NCI-H524 (cell line): ENCODE results near the gene SLC38A10.
"Not testable (repeated sequence)": the region's sequence is repeated elsewhere in the genome, so short reads cannot be mapped to it uniquely, and the experiment has no call there.

Source experiments
- DNase-seq, 2 experiments: peaks; one replicate each; lab custom pipeline; 2025; lab: John Stamatoyannopoulos, UW

SLC38A10 gene

DNA sequence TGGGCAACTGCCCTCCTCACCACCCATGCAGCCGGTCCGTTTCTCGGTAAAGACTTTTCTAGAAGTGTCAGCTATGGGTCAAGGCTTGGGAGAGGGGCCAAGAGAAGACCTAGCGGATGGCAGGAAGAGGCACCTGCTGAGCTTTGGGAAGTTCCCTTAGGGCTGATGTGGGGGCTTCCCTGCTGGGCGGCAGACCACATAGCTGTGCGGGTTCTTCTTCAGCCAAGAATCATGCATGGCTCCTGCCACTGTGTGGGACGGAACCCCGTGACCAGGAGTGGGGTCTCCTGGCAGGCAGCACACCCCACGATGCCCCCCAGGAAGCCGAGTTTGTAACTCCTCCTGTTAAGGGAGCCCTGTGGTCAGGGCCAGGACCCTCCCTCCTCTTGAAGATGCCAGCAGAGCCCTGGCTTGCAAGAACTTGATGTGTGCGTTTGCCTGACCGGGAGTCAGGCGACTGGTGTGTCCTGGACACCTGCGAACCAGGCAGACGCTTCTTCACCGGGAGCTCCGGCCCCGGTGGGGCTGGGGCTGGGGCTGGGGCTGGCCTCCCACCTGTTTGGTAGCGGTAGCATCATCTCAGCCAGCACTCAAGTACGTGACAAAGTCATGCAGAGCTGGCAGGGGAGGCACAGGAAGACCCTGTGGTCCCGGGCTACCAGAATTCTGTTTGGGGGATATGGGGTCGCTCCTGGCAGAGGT lies 17.7 kb upstream of the SLC38A10 start:
- no peak for DNase-seq

DNA sequence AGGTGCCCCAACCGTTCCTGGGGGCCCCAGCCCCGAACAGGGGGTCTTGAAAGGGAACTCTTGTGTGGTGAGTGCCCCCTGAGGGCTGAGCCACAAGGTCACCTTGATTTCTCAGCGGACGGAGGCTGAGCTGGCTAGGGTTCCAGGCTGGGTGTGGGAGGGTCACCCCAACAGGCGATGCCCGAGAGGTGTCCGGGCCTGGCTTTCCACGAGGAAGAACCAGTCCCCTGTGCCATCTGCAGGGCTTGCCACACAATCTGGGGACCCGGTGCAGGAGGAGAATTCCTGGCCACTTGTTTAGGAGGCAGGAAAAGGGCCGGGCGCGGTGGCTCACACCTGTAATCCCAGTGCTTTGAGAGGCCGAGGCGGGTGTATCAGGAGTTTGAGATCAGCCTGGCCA lies 16.8 kb upstream of the SLC38A10 start:
- DNase-seq: no peak

DNA sequence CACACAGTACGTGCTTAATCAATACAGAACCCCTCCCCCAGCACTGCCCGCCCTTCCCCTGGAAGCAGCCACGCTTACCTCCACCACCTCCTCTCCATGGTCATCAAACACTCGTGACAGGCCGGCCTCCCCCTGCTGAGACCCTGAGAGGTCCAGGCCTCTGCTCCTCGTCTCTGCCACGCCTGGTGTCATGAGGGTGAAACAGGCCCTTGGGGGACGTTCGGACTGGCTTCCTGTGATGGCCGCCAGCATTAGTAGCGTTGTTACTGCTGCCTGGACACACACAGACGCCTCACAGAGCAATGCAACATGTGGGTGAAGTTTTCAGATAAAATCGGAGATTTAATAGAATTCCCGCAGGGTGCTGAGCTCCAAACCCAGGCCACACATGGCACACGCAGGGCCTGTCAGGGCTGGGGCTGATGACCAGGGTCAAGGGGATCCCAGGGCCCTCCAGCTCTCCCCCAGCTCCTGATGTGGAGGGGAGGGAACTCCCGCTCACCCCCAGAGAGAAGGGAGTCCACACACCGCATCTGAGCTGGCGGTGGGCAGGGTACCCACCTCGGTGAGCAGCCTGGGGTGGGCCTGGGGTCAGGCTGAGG lies 15.9 kb upstream of the SLC38A10 start:
- no peak for DNase-seq

GRCh38 chr17:81309859-81310839 lies 15.0 kb upstream of the SLC38A10 start:
- DNase-seq: no peak

DNA sequence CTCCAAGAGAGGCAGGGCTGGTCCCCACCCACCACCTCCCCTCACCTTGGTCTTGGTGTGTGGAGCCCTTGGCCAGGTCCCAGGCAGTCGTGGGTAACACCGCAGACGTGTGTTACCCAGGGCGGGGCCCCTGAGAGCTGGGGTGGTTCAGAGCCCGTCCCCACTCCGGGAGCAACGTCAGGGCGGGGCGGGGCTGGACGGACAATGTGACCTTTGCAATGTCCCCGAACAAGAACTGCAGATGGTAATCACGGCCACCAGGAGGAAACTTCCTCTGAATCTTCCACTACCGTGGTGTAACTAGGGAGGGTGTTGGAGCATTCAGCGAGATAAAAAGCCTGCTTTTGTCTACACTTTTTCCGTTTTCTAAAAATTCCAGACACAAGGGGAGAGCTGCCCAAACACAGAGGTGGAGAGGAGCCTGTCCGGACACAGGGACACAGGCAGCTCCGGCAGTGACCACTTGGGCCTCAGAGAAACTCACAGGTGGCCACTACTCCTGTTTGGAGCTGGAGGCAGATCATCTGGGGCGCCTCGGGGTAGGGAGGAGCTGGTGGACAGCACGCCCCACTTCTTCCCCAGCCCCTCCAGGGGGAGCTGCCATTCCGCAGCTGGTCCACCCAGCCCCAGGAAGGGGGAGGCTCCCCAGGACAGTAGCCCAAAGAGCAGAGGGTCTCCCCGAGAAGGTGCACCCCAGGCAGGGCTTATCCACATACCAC lies 14.2 kb upstream of the SLC38A10 start:
- no peak for DNase-seq

- not testable (repeated sequence) for DNase-seq
Observed at GRCh38 chr17:81308784-81309139, 13.7 kb upstream of the SLC38A10 start.

- DNase-seq: no peak
Observed at GRCh38 chr17:81307636-81308560, 12.8 kb upstream of the SLC38A10 start.

DNA sequence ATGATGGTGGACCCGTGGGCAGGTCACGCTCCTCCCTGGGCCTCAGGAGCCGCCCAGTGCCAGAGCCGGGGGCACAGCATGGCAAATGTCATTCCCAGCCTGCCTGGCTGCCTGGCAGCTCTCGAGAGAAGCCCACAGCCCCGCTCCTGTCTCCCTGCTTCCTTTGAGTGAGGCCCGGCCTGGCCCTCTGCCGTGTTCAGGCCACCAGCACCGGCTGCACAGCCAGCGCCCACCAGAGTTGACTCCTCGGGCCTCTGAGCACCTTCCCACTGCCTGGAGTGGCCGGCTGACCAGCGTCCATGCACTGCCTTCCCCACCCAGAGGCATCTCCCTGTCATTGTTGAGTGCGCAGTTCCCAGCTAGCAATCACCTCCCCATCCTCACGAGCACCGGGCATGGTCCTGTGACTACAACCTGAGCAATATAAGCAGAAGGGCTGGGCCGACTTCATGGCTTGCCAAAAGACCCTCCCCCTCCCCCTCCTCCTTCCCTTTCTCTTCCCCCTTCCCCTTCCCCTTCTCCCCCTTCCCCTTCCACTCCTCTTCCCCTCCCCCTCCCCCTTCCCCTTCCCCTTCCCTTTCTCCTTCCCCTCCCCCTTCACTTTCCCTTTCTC lies 11.9 kb upstream of the SLC38A10 start:
- DNase-seq: no peak

DNA sequence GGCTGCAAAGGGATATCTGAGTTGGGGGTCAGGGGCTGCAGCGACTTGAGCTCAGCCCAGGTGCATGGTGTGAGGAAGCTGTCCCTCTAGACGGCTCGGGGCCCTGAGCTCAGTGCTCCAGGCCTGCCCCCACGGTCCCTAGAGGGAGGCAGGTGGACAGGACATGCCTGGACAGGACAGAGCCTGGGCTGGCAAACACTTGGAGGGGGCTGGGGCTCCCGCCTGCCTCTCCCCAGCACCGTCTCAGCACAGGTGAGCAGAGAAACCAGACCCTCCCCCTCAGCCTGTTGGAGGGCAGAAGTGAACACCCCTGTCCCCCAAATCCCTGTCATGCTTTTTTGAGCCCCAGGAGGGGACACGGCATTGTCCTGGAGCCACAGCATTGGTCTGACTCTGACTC lies 11.4 kb upstream of the SLC38A10 start:
- DNase-seq: no peak

DNA sequence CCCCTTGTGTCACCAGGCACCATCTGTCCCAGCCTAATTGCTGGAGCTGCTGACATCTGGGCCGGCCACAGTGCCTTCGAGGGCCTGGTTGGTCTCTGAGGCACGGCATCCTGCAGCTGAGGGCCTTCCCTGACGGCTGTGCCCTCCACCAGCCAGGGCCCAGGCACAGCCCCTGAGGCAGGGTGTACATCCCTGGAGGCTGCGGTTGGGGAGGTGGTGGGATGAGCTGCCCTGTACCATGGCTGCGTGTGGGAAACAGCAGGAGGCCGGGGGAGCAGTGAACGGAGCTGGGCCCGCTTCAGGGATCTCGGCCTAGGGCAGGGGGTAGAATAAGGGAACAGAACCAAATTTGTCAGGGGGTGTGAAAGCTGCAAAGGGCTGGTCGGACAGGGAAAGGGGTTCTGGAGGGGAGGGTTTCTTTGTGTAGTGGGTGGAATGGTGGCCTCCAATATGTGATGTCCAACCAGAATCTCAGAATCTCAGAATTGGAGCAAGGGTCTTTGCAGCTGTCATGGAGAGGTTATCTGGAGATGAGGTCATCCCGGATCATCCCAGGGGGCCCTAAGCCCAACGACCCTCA lies 10.0 kb upstream of the SLC38A10 start:
- peak; percentile 91 to 95 for DNase-seq

GRCh38 chr17:81304196-81305015 lies 9.3 kb upstream of the SLC38A10 start:
- DNase-seq: no peak

GRCh38 chr17:81303385-81303784 lies 8.3 kb upstream of the SLC38A10 start:
- DNase-seq: peak in 1 of 2 experiments; percentile 56

GRCh38 chr17:81302861-81303333 lies 7.8 kb upstream of the SLC38A10 start:
- peak; percentile 55 to 82 for DNase-seq

DNA sequence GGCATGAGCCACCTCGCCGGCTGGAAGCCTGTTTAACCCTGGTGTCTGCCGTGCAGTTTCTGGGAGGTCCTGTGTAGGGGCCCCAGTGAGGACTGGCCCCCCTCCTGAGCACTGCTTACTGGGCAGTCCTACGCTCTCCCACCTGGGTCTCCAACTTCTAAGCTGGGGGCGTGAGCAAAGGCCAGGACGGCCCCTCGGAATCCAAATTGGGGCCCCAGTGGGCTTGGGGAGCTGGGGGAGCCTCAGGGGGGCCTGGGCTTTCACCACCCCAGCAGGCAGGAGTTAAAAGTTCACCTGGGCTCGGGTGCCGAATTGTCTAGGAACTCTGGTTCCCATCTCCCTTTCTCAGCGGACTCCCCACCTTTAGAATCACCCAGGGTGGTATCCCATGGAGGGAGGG lies 7.2 kb upstream of the SLC38A10 start:
- DNase-seq: no peak

GRCh38 chr17:81301195-81302144 lies 6.4 kb upstream of the SLC38A10 start:
- no peak for DNase-seq

- no peak for DNase-seq
Observed at GRCh38 chr17:81300586-81301155, 5.6 kb upstream of the SLC38A10 start.

DNA sequence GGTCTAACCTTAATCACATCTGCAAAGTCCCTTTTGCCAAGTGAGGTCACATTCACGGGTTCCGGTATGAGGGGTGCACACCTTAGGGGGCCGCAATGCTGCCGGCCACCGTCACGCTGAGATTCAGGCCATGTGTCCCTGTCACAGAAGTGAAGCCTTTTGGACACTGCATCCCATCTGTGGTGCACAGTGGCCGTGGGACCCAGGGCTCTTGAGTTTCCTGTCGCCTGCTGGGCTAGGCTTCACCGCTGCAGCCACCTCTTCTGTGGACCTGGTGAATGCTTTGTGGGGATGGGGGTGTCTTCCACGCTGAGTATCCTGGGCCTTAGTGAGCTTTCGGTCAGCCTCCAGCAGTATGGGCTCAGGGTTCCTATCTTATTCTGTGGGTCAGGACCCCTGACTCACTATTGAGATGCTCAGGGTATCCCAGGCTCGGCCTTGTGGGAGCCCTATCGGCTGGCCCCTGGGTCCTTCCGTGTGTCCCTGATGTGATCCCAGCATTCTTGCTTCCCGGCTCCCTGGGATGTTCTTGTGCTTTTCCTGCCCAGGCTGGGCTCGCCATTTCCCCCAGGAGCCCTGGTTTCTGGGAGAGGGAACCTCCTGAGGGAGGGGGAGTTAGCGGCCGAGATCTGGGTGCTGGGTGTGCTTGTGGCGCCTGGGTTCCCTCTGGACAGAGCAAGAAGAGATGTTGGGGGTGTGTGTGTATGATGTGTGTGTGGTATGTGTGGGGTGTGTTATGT lies 4.9 kb upstream of the SLC38A10 start:
- DNase-seq: no peak
